C4-2B (cell line): Measurements from ENCODE around the gene AGT.

Experiments used
- CTCF ChIP-seq: fragments of 450-650 bp; conservative IDR thresholded peaks from 2 replicates; pipeline ENCODE4 v1.5.1; 2017; ENCODE audit warnings: mild to moderate bottlenecking
- ZFX ChIP-seq: fragments of 450-650 bp; IDR thresholded peaks from 2 replicates; pipeline ENCODE4 v1.6.1; 2017

GRCh38 chr1:230759369-230760065, 45.6 kb upstream of the AGT start:
- TF ChIP-seq CTCF (no peak), ZFX (no peak)
